Neural progenitor cell (in vitro differentiated cells): Measurements from ENCODE around the gene GLCE.

Experiments used
- EZH2phosphoT487 ChIP-seq: fragments of 200-600 bp; sonication (generic); IDR thresholded peaks from 2 replicates; pipeline ENCODE4 v1.6.1; 2017; ENCODE audit warnings: antibody characterized with exemption
- TF ChIP-seq, protein P1 (sequence below): fragments of 200-600 bp; sonication (generic); IDR thresholded peaks from 2 replicates; pipeline ENCODE4 v1.5.1; 2017; ENCODE audit warnings: antibody characterized with exemption, mild to moderate bottlenecking

DNA sequence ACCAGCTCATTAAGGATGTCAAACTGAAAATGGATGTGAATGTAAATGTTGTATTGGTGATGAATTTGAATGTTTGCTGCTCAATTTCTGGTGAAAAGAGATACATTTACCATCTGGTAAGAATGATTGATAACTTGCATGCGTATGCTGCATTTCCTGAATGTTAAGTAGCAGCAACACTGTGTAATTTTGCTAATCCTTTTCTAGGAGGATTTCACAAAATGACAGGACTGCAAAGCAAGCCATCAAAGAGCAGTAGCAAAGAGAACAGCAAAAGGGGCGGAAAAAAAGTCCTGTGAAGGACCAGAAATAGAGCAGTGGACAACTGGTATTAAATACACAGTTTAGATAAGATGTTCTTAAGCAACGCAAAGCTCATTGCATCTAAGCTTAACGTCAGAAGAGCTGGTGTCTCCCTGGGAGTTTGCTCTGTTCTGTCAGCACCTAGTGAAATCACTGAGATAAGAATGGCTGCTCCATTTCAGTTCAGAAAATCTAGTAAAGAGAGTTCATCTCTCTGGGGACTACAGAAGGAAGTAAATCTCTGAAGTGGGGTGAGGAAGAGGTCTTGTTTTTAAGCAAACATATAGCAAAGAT is 114.7 kb downstream of the GLCE start:
- TF ChIP-seq, protein P1, sequence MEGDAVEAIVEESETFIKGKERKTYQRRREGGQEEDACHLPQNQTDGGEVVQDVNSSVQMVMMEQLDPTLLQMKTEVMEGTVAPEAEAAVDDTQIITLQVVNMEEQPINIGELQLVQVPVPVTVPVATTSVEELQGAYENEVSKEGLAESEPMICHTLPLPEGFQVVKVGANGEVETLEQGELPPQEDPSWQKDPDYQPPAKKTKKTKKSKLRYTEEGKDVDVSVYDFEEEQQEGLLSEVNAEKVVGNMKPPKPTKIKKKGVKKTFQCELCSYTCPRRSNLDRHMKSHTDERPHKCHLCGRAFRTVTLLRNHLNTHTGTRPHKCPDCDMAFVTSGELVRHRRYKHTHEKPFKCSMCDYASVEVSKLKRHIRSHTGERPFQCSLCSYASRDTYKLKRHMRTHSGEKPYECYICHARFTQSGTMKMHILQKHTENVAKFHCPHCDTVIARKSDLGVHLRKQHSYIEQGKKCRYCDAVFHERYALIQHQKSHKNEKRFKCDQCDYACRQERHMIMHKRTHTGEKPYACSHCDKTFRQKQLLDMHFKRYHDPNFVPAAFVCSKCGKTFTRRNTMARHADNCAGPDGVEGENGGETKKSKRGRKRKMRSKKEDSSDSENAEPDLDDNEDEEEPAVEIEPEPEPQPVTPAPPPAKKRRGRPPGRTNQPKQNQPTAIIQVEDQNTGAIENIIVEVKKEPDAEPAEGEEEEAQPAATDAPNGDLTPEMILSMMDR: no peak
- no peak for TF ChIP-seq EZH2phosphoT487
